ENCODE results near the gene SLC12A8.
A peak's percentile ranks its signal among the peaks of the same experiment; 100 is the strongest.

DNA sequence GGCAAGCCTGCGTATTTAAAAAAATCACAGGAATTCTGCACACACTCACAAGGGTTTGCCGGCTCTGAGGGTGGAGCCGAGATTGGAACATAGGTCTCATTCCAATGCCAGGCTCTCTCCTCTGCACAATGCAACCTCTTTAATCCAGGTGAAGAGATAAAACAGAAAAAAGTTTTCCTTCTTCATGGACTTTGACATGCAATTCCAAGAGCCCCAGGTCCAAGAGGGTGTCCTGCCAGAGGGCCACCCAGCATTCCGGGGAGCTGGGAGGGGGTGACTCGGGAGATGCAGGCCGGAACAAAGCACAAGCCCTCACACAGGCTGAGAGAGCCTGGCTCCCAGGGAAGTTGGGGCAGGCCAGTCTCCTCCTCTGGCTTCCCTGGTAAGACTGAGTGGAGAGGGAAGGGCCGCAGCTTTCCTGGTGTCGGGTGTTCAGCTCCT, 6.7 kb upstream of the SLC12A8 start:
- TF ChIP-seq POLR2AphosphoS5 (IDR thresholded peaks at IDR 0.05) (no peak), POLR2A (IDR thresholded peaks at IDR 0.05) (peak; percentile 18)
- TF ChIP-seq, protein P1, sequence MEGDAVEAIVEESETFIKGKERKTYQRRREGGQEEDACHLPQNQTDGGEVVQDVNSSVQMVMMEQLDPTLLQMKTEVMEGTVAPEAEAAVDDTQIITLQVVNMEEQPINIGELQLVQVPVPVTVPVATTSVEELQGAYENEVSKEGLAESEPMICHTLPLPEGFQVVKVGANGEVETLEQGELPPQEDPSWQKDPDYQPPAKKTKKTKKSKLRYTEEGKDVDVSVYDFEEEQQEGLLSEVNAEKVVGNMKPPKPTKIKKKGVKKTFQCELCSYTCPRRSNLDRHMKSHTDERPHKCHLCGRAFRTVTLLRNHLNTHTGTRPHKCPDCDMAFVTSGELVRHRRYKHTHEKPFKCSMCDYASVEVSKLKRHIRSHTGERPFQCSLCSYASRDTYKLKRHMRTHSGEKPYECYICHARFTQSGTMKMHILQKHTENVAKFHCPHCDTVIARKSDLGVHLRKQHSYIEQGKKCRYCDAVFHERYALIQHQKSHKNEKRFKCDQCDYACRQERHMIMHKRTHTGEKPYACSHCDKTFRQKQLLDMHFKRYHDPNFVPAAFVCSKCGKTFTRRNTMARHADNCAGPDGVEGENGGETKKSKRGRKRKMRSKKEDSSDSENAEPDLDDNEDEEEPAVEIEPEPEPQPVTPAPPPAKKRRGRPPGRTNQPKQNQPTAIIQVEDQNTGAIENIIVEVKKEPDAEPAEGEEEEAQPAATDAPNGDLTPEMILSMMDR (IDR thresholded peaks at IDR 0.05): no peak
